Gastroesophageal sphincter (tissue), 3 donors: ENCODE data around the gene LPP.

ENCODE experiments used
- CTCF ChIP-seq, 4 experiments: fragments of 200-600 bp in 2 of 4; fragments of 450-650 bp in 2 of 4; sonication (generic) in 1 of 4; IDR thresholded peaks; one replicate each; pipeline ENCODE4 v1.5.1; 2017 to 2019; ENCODE audit warnings: antibody characterized with exemption in 4 of 4, mild to moderate bottlenecking in 2 of 4, moderate library complexity in 2 of 4
- POLR2A ChIP-seq, 2 donors: fragments of 450-650 bp; IDR thresholded peaks; one replicate each; pipeline ENCODE4 v1.6.1; 2017; ENCODE audit warnings: antibody characterized with exemption in 2 of 2, mild to moderate bottlenecking in 2 of 2, moderate library complexity in 1 of 2

- TF ChIP-seq CTCF (IDR thresholded peaks at IDR 0.05) (no peak), POLR2A (IDR thresholded peaks at IDR 0.05) (no peak)
Observed at GRCh38 chr3:188241883-188242282, 87.9 kb downstream of the LPP start.
